ENCODE measurements around the gene METAP1.
"Not testable (repeated sequence)": the region's sequence is repeated elsewhere in the genome, so short reads cannot be mapped to it uniquely, and the experiment has no call there.

METAP1 gene

GRCh38 chr4:98967786-98968329, 27.7 kb upstream of the METAP1 start:
- WGBS, 2 experiments, result 81 to 84% methylated on average over 3 of the region's 3 CpGs

GRCh38 chr4:98969878-98970785, 25.4 kb upstream of the METAP1 start:
- Histone ChIP-seq H3K27ac (ENCODE audit: insufficient read depth, low read depth, low read length, poor library complexity, severe bottlenecking) (no peak overlapping the region), H3K4me3 (ENCODE audit: insufficient read depth, low read depth, low read length) (no peak overlapping the region), H3K4me1 (ENCODE audit: control insufficient read depth, insufficient read depth, low read length) (peaks cover 5% of the 10 kb centered on the region), H3K9me3 (ENCODE audit: control insufficient read depth, low read length) (no peaks in the 10 kb centered on the region), H3K36me3 (ENCODE audit: control insufficient read depth, insufficient read depth, low read length) (no peaks in the 10 kb centered on the region), H3K27me3 (ENCODE audit: control insufficient read depth, insufficient read depth, low read length, poor library complexity, severe bottlenecking) (no peaks in the 10 kb centered on the region)
- whole genome bisulfite sequencing, 2 experiments, result 88 to 97% methylated on average over 1 of the region's 1 CpG

More at GRCh38 chr4:98967786-98968329, 27.7 kb upstream of the METAP1 start:
- H3K27me3 ChIP-seq (ENCODE audit: control insufficient read depth, insufficient read depth, low read length, poor library complexity, severe bottlenecking), result no peaks in the 10 kb centered on the region
- no peaks in the 10 kb centered on the region for H3K36me3 ChIP-seq (ENCODE audit: control insufficient read depth, insufficient read depth, low read length)
- H3K9me3 ChIP-seq (ENCODE audit: control insufficient read depth, low read length), result no peaks in the 10 kb centered on the region
- no peak overlapping the region for H3K27ac ChIP-seq (ENCODE audit: insufficient read depth, low read depth, low read length, poor library complexity, severe bottlenecking)
- H3K4me1 ChIP-seq (ENCODE audit: control insufficient read depth, insufficient read depth, low read length), result peaks cover 5% of the 10 kb centered on the region
- H3K4me3 ChIP-seq (ENCODE audit: insufficient read depth, low read depth, low read length), result no peak overlapping the region

- Histone ChIP-seq H3K27me3 (ENCODE audit: control insufficient read depth, insufficient read depth, low read length, poor library complexity, severe bottlenecking) (no peaks in the 10 kb centered on the region), H3K9me3 (ENCODE audit: control insufficient read depth, low read length) (no peaks in the 10 kb centered on the region), H3K36me3 (ENCODE audit: control insufficient read depth, insufficient read depth, low read length) (no peaks in the 10 kb centered on the region), H3K4me1 (ENCODE audit: control insufficient read depth, insufficient read depth, low read length) (no peaks in the 10 kb centered on the region), H3K4me3 (ENCODE audit: insufficient read depth, low read depth, low read length) (no peak overlapping the region), H3K27ac (ENCODE audit: insufficient read depth, low read depth, low read length, poor library complexity, severe bottlenecking) (no peak overlapping the region)
- WGBS, 2 experiments, result 90 to 94% methylated on average over 4 of the region's 4 CpGs
Measured at GRCh38 chr4:98976716-98977115, 18.8 kb upstream of the METAP1 start.

- Histone ChIP-seq H3K4me3 (ENCODE audit: insufficient read depth, low read depth, low read length) (no peak overlapping the region), H3K4me1 (ENCODE audit: control insufficient read depth, insufficient read depth, low read length) (no peaks in the 10 kb centered on the region), H3K27me3 (ENCODE audit: control insufficient read depth, insufficient read depth, low read length, poor library complexity, severe bottlenecking) (no peaks in the 10 kb centered on the region), H3K9me3 (ENCODE audit: control insufficient read depth, low read length) (no peaks in the 10 kb centered on the region), H3K36me3 (ENCODE audit: control insufficient read depth, insufficient read depth, low read length) (no peaks in the 10 kb centered on the region), H3K27ac (ENCODE audit: insufficient read depth, low read depth, low read length, poor library complexity, severe bottlenecking) (no peak overlapping the region)
- 92 to 95% methylated on average over 4 of the region's 7 CpGs for WGBS, 2 experiments
Measured at GRCh38 chr4:98977557-98977956, 18.0 kb upstream of the METAP1 start.

GRCh38 chr4:98987720-98988119, 7.8 kb upstream of the METAP1 start:
- no peaks in the 10 kb centered on the region for H3K9me3 ChIP-seq (ENCODE audit: control insufficient read depth, low read length)
- no peak overlapping the region for H3K4me3 ChIP-seq (ENCODE audit: insufficient read depth, low read depth, low read length)
- no peaks in the 10 kb centered on the region for H3K4me1 ChIP-seq (ENCODE audit: control insufficient read depth, insufficient read depth, low read length)
- H3K27ac ChIP-seq (ENCODE audit: insufficient read depth, low read depth, low read length, poor library complexity, severe bottlenecking), result no peak overlapping the region
- no peaks in the 10 kb centered on the region for H3K36me3 ChIP-seq (ENCODE audit: control insufficient read depth, insufficient read depth, low read length)
- no peaks in the 10 kb centered on the region for H3K27me3 ChIP-seq (ENCODE audit: control insufficient read depth, insufficient read depth, low read length, poor library complexity, severe bottlenecking)
- WGBS, 2 experiments, result 44 to 50% methylated on average over 2 of the region's 2 CpGs

GRCh38 chr4:98992835-98993234, 2.7 kb upstream of the METAP1 start:
- H3K36me3 ChIP-seq (ENCODE audit: control insufficient read depth, insufficient read depth, low read length); H3K4me3 ChIP-seq (ENCODE audit: insufficient read depth, low read depth, low read length); H3K9me3 ChIP-seq (ENCODE audit: control insufficient read depth, low read length); H3K27ac ChIP-seq (ENCODE audit: insufficient read depth, low read depth, low read length, poor library complexity, severe bottlenecking); H3K27me3 ChIP-seq (ENCODE audit: control insufficient read depth, insufficient read depth, low read length, poor library complexity, severe bottlenecking); H3K4me1 ChIP-seq (ENCODE audit: control insufficient read depth, insufficient read depth, low read length): not testable (repeated sequence)
- WGBS, 2 experiments, result 93 to 95% methylated on average over 2 of the region's 2 CpGs

GRCh38 chr4:98993419-98994071, 2.0 kb upstream of the METAP1 start:
- H3K27me3 ChIP-seq (ENCODE audit: control insufficient read depth, insufficient read depth, low read length, poor library complexity, severe bottlenecking), result no peaks in the 10 kb centered on the region
- H3K9me3 ChIP-seq (ENCODE audit: control insufficient read depth, low read length), result no peaks in the 10 kb centered on the region
- no peaks in the 10 kb centered on the region for H3K36me3 ChIP-seq (ENCODE audit: control insufficient read depth, insufficient read depth, low read length)
- H3K4me1 ChIP-seq (ENCODE audit: control insufficient read depth, insufficient read depth, low read length), result no peaks in the 10 kb centered on the region
- H3K27ac ChIP-seq (ENCODE audit: insufficient read depth, low read depth, low read length, poor library complexity, severe bottlenecking), result no peak overlapping the region
- H3K4me3 ChIP-seq (ENCODE audit: insufficient read depth, low read depth, low read length), result no peak overlapping the region
- 95% methylated on average over 39 of the region's 39 CpGs for WGBS, 2 experiments

GRCh38 chr4:98994474-98995182, 893 bp upstream of the METAP1 start:
- Histone ChIP-seq H3K4me3 (ENCODE audit: insufficient read depth, low read depth, low read length) (peak overlapping the region; percentile 49), H3K27me3 (ENCODE audit: control insufficient read depth, insufficient read depth, low read length, poor library complexity, severe bottlenecking) (no peaks in the 10 kb centered on the region), H3K4me1 (ENCODE audit: control insufficient read depth, insufficient read depth, low read length) (no peaks in the 10 kb centered on the region), H3K9me3 (ENCODE audit: control insufficient read depth, low read length) (no peaks in the 10 kb centered on the region), H3K36me3 (ENCODE audit: control insufficient read depth, insufficient read depth, low read length) (no peaks in the 10 kb centered on the region), H3K27ac (ENCODE audit: insufficient read depth, low read depth, low read length, poor library complexity, severe bottlenecking) (peak overlapping the region; percentile 80)
- WGBS, 2 experiments, result 53 to 62% methylated on average over 15 to 17 of the region's 17 CpGs

GRCh38 chr4:98996056-98996764, 689 bp downstream of the METAP1 start:
- Histone ChIP-seq H3K27ac (ENCODE audit: insufficient read depth, low read depth, low read length, poor library complexity, severe bottlenecking) (peak overlapping the region; percentile 86), H3K4me3 (ENCODE audit: insufficient read depth, low read depth, low read length) (peak overlapping the region; percentile 83), H3K27me3 (ENCODE audit: control insufficient read depth, insufficient read depth, low read length, poor library complexity, severe bottlenecking) (no peaks in the 10 kb centered on the region), H3K9me3 (ENCODE audit: control insufficient read depth, low read length) (no peaks in the 10 kb centered on the region), H3K36me3 (ENCODE audit: control insufficient read depth, insufficient read depth, low read length) (no peaks in the 10 kb centered on the region), H3K4me1 (ENCODE audit: control insufficient read depth, insufficient read depth, low read length) (no peaks in the 10 kb centered on the region)
- WGBS, 2 experiments, result 0% methylated on average over 54 to 56 of the region's 57 CpGs
